GM18499 (cell line): ENCODE data around the gene DPM1.

Experiments
- ATAC-seq: cut with Tn5 transposase; IDR thresholded peaks from one replicate; pipeline ENCODE4 v1.9.1; 2021; ENCODE audit warnings: moderate number of reproducible peaks; ENCODE audit not compliant: insufficient read depth, unreplicated experiment

DPM1 gene

GRCh38 chr20:50932016-50932485 lies 26.3 kb downstream of the DPM1 start:
- no peak for ATAC-seq

- ATAC-seq: peak; percentile 51
These were observed 26.9 kb downstream of the DPM1 start, which contains the start of gene ADNP for GRCh38 chr20:50931306-50932015. ADNP (minus strand) TSS chr20:50931437; CDS start chr20:50903996, 27,441 bp downstream.

GRCh38 chr20:50930976-50931305 lies 27.4 kb downstream of the DPM1 start:
- peak; percentile 8 for ATAC-seq

DNA sequence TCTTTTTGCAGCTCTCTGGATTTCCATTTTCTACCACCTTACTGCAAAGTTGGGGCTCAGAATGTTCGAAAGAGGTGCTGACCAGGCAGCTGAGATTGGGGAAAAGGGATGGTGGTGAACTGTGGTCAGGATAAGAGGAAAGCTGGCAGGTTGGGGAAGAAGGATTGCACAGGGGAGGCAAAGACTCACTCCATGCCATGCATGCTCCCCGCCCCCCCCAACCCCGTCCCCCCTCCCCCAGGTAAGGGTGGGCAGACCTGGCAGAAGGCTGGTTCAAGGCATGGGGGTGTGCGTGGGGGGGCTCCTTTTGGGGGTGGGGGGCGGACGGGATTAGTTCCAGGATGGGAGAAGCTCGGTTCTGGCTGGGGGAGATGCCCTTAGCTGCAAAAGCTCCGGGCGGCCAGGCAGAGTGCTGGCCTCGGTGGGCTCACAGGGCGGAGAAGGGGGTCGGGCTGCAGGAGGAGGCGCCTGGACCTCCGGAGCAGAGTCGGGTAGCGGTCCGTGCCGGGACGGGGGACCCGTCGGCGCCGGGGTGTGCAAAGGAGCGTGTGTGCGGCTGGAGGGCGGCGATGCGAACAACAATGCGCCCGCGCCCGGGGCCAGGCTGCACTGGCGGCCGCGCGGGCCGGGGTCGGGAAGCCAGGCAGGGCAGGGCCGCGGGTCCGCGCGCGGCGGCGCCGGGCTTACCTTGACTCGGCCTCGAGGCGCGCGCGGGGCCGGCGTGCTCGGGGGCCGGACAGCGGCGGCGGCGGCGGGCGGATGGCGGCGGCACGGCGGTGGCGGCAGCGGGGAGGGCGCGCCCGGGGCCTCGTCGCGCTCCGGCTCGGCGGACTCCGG lies 28.0 kb downstream of the DPM1 start:
- ATAC-seq: no peak

GRCh38 chr20:50929299-50930138 lies 28.8 kb downstream of the DPM1 start:
- ATAC-seq: peak; percentile 45

DNA sequence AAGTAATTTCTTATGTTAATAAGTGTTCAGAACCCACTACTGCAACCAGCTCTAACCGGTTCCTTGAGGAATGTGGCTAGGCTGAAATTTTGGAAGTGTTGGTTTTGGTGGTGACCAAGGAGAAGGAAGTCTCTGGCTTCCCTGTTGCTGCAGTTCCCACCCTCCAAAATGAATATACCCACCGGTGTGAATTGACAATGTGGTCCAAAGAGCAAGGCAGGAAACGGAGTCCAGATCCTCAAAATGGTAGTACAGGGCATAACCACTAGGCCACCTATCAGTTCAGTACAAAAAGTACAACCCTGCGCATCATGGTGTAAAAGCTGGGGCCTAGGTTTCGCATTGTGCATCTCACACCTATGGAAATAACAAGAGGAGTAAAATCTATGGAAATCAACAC lies 29.9 kb downstream of the DPM1 start:
- no peak for ATAC-seq

DNA sequence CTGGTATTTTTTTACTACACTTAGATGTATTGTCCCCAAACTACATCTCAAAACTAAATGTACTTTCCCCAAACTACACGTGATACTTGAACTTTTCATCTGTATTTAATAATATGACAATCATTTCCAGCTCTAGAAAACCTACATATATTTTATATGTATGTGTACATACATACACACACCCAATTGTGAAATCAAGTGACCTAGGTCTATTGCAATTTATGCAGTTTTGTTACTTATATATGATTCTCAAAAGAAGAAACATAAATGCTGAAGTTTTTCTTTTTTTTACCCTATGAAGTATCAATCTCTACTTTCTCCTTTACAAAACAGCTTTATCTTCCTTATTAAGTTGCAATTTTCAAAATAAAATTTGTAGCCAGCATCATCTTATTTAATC lies 31.8 kb downstream of the DPM1 start:
- no peak for ATAC-seq

DNA sequence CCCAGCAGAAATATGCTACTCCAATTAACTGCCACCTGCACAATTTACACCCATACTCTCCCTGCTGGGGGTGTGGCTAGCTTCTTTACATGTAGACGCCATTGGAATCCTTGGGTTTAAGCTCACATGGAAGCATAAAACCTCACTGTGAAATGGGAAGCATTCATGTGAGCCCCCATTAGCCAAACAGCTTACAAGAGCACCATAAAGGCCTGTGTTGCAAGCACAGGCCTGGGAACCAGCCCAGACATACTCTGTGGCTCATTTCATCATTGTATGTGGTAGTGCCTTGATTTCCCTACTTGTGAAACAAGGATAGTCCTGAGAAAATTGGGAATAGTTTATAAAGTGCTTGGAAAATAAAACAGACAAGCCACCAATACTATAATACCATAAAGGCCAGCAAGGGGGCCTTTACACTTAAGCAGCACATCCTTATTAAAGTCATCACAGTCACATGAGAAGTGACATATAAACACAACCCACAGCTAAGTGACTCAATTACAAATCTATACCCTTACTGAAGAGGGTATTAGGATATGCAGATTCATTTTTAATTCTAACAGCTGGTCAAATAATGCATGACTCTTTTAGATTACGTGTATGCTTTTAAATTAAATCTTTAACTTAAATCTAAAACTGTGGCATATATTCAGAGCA lies 33.9 kb downstream of the DPM1 start:
- no peak for ATAC-seq

GRCh38 chr20:50921803-50922501 lies 36.4 kb downstream of the DPM1 start:
- ATAC-seq: no peak

DNA sequence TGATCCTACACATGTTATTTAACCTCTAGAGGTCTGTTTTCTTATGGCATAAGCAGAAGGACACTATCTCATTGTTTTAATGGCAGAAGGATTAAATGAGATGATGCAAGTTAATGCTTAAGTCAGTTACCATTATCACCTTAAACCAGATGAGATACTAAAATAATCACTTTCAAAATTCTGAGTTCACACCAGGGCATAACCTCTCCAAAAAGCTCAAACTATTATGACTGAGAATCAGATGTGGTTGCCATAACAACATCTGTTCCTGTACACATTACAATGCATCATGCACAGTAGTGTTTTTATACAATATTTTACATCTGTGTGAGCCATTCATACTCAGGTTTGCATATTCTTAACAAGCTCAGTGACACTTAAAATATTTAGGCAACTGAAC lies 37.3 kb downstream of the DPM1 start:
- ATAC-seq: peak; percentile 41

GRCh38 chr20:50919567-50919966 lies 38.8 kb downstream of the DPM1 start:
- ATAC-seq: no peak

DNA sequence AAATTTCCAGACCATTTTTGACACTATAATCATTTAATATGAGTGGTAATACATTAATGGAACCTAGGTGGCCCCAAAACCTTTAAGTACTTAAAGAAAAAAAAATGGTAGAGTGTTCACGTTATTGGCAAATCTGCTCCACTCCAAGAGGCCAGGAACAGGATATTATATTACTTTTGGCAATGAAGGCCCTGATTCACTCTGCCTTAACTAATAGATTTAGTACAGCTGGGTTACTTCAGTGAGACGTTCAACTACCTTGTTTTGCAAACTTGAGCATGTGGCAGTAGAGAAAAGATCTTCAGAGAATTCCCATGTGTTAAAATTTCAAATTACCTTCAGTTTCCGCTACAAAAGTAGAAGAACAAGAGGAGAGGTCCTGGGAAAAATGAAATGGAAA lies 39.9 kb downstream of the DPM1 start:
- ATAC-seq: no peak

- ATAC-seq: no peak
These were observed 41.4 kb downstream of the DPM1 start for GRCh38 chr20:50916934-50917333.

GRCh38 chr20:50916257-50916656 lies 42.1 kb downstream of the DPM1 start:
- ATAC-seq: no peak

GRCh38 chr20:50915424-50915823 lies 42.9 kb downstream of the DPM1 start:
- no peak for ATAC-seq

DNA sequence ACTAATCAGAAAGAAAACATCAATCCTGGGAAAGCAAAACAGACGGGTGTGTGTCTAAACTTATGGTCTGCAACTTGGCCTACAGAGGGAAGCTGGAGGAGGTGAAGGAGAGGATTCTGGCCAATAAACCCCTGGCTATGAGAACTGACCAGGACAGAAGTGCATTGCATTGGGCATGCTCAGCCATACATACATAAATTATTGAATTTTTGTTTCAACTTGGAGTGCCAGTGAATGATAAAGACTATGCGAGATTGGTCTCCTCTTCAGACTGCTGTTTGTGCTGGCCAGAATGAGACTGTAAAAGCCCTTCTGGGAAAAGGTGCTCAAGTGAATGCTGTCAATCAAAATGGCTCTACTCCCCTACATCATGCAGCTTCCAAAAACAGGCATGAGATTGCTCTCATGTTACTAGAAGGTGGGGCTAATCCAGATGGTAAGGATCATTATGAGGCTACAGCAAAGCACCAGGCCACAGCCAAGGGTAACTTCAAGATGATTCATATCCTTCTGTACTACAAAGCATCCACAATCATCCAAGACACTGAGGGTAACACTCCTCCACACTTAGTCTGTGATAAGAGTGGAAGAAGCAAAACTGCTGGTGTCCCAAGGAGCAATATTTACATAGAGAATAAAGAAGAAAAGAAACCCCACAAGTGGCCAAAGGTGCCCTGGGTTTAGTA lies 44.5 kb downstream of the DPM1 start:
- ATAC-seq: no peak

- ATAC-seq: no peak
These were observed 46.6 kb downstream of the DPM1 start for GRCh38 chr20:50911716-50912115.

- no peak for ATAC-seq
These were observed 47.3 kb downstream of the DPM1 start for GRCh38 chr20:50911030-50911429.

- ATAC-seq: no peak
These were observed 48.9 kb downstream of the DPM1 start for GRCh38 chr20:50909413-50909812.
